Stimulated activated CD8-positive, alpha-beta memory T cell treated with anti-CD3 and anti-CD28 coated beads, Interleukin-7, amount 100 ng/mL, for 1 hour (primary cell): ENCODE measurements around the gene SOX13.

ENCODE experiments used
- DNase-seq, 2 donors: peaks; one replicate each; pipeline ENCODE4 v3.0.0-alpha.2; 2020; ENCODE audit warnings: low read depth in 2 of 2

Gene SOX13

GRCh38 chr1:204130981-204131892 is 58.3 kb downstream of the SOX13 start:
- DNase-seq = no peak

GRCh38 chr1:204131978-204132377 is 59.1 kb downstream of the SOX13 start:
- no peak for DNase-seq

GRCh38 chr1:204132718-204133117 is 59.8 kb downstream of the SOX13 start:
- DNase-seq = no peak

GRCh38 chr1:204134103-204134502 is 61.2 kb downstream of the SOX13 start:
- DNase-seq = no peak

- DNase-seq = no peak
Observed at GRCh38 chr1:204136814-204137213, 63.9 kb downstream of the SOX13 start.

GRCh38 chr1:204139088-204139487 is 66.2 kb downstream of the SOX13 start:
- DNase-seq = no peak

GRCh38 chr1:204139952-204140351 is 67.0 kb downstream of the SOX13 start:
- no peak for DNase-seq

GRCh38 chr1:204141131-204141530 is 68.2 kb downstream of the SOX13 start:
- no peak for DNase-seq

- no peak for DNase-seq
Observed at GRCh38 chr1:204142032-204142974, 69.4 kb downstream of the SOX13 start.

- no peak for DNase-seq
Observed at GRCh38 chr1:204143276-204144041, 70.5 kb downstream of the SOX13 start.

- no peak for DNase-seq
Observed at GRCh38 chr1:204145033-204145504, 72.2 kb downstream of the SOX13 start.

- DNase-seq = no peak
Observed at GRCh38 chr1:204146309-204146708, 73.4 kb downstream of the SOX13 start.

GRCh38 chr1:204146965-204147364 is 74.0 kb downstream of the SOX13 start:
- DNase-seq = no peak

- no peak for DNase-seq
Observed at GRCh38 chr1:204147406-204148383, 74.8 kb downstream of the SOX13 start.

GRCh38 chr1:204149107-204149506 is 76.2 kb downstream of the SOX13 start:
- no peak for DNase-seq

- DNase-seq = no peak
Observed at GRCh38 chr1:204149635-204150565, 77.0 kb downstream of the SOX13 start.

- no peak for DNase-seq
Observed at GRCh38 chr1:204150702-204151551, 78.0 kb downstream of the SOX13 start.
